ENCODE results near the gene IL27RA. TPM values are rescaled to one million over a fixed set of nuclear protein-coding genes. Genes with fewer than 3 reads are reported as not detected.
"Not testable (repeated sequence)": the region's sequence is repeated elsewhere in the genome, so short reads cannot be mapped to it uniquely, and the experiment has no call there.

The IL27RA gene
- total RNA-seq, 1 donor from 2014 or later = 16.2 TPM

DNA sequence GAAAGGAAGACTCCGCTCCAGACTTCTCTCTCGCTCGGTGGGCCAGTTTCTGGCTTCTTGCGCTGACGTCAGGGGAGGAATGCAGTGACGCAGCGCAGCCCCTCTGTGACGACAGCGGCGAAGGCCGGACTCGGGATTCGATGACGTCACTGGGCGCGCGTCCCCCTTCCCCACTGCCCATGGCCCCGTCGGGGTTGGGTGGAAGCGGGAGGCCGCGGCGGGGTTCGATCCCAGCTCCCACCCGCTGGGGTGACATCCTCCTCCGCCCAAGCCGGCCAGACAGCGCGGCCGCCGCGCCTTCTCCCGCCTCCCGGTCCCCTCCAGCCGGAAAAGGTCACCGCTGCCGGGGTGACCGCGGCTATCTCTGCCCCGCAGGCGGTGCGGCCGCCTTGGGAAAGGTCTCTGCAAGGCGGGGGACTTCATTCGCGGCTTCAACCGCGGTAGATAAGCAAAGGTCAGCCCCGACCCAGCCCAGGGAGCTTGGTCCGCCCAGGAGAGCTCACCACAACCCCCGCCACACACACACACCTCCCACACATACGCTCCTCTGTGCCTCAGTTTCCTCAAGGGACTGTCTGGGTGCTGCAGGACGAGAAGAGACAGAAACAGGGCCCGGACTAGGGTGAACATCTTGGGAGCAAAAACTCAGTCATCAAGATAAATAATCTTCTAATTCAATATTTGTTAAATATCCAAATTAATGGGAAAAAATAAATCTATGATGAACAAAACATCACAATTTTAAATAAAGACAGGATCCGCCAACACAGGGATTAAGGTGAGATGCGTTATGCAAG lies 24.6 kb upstream of the IL27RA start:
- intact Hi-C loops (cut with DNase I) = no loop called here
- ATAC-seq (peak; percentile 42), DNase-seq (peak; percentile 94)
- H3K9me3 ChIP-seq = no peaks in the 10 kb centered on the region
- peaks cover 34% of the 10 kb centered on the region for H3K4me1 ChIP-seq
- TF ChIP-seq, protein P1, sequence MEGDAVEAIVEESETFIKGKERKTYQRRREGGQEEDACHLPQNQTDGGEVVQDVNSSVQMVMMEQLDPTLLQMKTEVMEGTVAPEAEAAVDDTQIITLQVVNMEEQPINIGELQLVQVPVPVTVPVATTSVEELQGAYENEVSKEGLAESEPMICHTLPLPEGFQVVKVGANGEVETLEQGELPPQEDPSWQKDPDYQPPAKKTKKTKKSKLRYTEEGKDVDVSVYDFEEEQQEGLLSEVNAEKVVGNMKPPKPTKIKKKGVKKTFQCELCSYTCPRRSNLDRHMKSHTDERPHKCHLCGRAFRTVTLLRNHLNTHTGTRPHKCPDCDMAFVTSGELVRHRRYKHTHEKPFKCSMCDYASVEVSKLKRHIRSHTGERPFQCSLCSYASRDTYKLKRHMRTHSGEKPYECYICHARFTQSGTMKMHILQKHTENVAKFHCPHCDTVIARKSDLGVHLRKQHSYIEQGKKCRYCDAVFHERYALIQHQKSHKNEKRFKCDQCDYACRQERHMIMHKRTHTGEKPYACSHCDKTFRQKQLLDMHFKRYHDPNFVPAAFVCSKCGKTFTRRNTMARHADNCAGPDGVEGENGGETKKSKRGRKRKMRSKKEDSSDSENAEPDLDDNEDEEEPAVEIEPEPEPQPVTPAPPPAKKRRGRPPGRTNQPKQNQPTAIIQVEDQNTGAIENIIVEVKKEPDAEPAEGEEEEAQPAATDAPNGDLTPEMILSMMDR (IDR thresholded peaks at IDR 0.05) = no peak
- H3K4me3 ChIP-seq = peak overlapping the region; percentile 71
- H3K27ac ChIP-seq = peak overlapping the region; percentile 100
- H3K27me3 ChIP-seq = no peaks in the 10 kb centered on the region
- H3K36me3 ChIP-seq = no peaks in the 10 kb centered on the region

DNA sequence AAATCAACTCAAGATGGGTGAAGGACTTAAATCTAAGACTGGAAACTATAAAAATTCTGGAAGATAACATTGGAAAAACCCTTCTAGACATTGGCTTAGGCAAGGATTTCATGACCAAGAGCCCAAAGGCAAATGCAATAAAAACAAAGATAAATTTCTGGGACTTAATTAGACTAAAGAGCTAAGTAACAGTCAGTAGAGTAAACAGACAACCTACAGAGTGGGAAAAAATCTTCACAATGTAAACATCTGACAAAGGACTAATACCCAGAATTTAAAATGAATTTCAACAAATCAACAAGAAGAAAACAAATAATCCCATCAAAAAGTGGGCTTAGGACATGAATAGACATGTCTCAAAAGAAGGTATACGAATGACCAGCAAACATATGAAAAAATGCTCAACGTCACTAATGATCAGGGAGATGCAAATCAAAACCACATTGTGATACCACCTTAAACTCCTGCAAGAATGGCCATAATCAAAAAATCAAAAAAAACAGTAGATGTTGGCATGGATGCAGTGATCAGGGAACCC lies 19.1 kb upstream of the IL27RA start:
- H3K36me3 ChIP-seq = no peaks in the 10 kb centered on the region
- no peaks in the 10 kb centered on the region for H3K27me3 ChIP-seq
- H3K4me1 ChIP-seq = no peaks in the 10 kb centered on the region
- ATAC-seq (no peak), DNase-seq (no peak)
- H3K9me3 ChIP-seq = no peaks in the 10 kb centered on the region
- H3K27ac ChIP-seq = no peak overlapping the region
- TF ChIP-seq, protein P1 (IDR thresholded peaks at IDR 0.05) = no peak
- intact Hi-C loops (cut with DNase I) = no loop called here
- H3K4me3 ChIP-seq = no peak overlapping the region

DNA sequence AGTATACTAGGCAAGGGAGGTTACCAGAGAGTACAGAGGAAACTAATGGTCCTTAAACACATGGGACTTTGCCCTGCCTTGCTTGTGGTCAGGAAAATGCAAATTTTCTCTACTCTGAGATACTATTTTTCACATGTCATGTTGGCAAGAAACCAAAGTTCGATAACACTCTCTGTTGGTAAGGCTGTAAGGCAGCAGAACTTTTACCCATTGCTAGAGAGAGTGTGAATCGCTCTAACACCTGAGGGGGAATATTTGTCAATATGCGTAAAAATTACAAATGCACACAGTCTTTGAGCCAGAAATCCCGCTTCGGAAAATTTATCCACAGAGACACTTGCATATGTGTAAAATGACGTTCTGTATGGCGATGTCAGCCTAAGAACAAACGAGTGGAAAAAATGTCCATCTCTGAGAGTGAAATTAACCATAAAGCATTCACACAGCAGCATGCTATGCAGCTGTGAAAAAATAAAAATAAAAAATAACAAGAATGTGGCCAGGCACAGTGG lies 16.0 kb upstream of the IL27RA start:
- no peak for DNase-seq
- ATAC-seq = peak; percentile 15
- peaks cover 4% of the 10 kb centered on the region for H3K4me1 ChIP-seq
- H3K27me3 ChIP-seq = no peaks in the 10 kb centered on the region
- TF ChIP-seq, protein P1 (IDR thresholded peaks at IDR 0.05) = no peak
- H3K36me3 ChIP-seq = no peaks in the 10 kb centered on the region
- intact Hi-C loops (cut with DNase I) = no loop called here
- no peak overlapping the region for H3K4me3 ChIP-seq
- peak overlapping the region; percentile 17 for H3K27ac ChIP-seq
- no peaks in the 10 kb centered on the region for H3K9me3 ChIP-seq

DNA sequence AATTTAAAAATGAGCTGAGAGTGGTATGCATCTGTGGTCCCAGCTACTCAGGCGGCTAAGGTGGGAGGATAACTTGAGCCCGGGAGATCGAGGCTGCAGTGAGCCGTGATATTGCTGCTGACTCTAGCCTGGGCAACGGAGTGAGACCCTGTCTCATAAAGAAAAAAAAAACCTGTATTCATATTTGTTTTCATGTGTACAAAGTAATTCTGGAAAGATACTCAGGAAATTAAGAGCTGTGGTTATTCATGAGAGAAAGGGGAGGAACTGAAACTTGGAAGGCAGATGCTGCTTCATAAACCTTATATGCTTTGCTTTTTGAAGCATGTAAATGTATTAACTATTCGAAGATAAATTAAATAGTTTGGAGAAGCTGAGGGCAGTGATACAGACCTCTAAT lies 12.5 kb upstream of the IL27RA start:
- DNase-seq (no peak), ATAC-seq (no peak)
- H3K27me3 ChIP-seq = no peaks in the 10 kb centered on the region
- no peak overlapping the region for H3K27ac ChIP-seq
- no peaks in the 10 kb centered on the region for H3K9me3 ChIP-seq
- no peaks in the 10 kb centered on the region for H3K36me3 ChIP-seq
- H3K4me1 ChIP-seq = peaks cover 19% of the 10 kb centered on the region
- no peak overlapping the region for H3K4me3 ChIP-seq
- intact Hi-C loops (cut with DNase I) = no loop called here
- TF ChIP-seq, protein P1 (IDR thresholded peaks at IDR 0.05) = no peak

DNA sequence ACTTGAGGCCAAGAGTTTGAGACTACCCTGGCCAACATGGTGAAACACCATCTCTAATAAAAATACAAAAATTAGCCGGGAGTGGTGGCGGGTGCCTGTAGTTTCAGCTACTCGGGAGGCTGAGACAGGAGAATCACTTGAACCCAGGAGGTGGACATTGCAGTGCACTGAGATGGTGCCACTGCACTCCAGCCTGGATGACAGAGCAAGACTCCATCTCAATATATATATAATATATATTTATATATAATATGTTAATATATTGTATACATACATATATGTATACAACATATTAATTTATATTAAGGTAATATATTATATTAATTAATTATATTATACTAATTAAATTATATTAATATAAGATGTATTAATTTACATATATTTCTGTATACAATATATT lies 11.8 kb upstream of the IL27RA start:
- H3K36me3 ChIP-seq; H3K4me3 ChIP-seq; H3K27ac ChIP-seq; H3K27me3 ChIP-seq; intact Hi-C loops (cut with DNase I); H3K9me3 ChIP-seq; DNase-seq; ATAC-seq: not testable (repeated sequence)
- peaks cover 22% of the 10 kb centered on the region for H3K4me1 ChIP-seq

DNA sequence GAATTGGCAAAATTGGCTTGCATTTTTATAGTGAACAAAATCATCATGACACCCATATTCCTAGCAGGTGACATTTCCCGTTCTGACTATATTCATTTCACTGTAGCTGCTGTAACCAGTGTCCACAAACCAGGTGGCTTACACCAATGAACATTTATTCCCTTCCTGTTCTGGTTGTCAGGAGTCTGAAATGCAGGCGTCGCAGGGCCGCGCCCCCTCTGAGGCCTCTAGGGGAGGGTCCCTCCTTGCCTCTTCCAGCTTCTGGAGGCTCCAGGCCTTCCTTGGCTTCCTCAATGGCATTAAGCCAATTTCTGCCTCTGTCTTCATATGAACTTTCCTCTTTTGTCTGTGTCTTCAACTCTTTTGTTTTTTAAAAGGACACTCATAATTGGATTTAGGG lies 10.1 kb upstream of the IL27RA start:
- Histone ChIP-seq H3K9me3 (no peaks in the 10 kb centered on the region), H3K4me1 (peaks cover 22% of the 10 kb centered on the region), H3K27ac (no peak overlapping the region), H3K36me3 (no peaks in the 10 kb centered on the region), H3K27me3 (no peaks in the 10 kb centered on the region), H3K4me3 (no peak overlapping the region)
- DNase-seq = no peak
- intact Hi-C loops (cut with DNase I) = no loop called here
- TF ChIP-seq, protein P1 (IDR thresholded peaks at IDR 0.05) = no peak
- ATAC-seq = no peak
